ENCODE measurements around the gene RXRA. TPM values are rescaled to one million over a fixed set of nuclear protein-coding genes. Genes with fewer than 3 reads are reported as not detected.

RXRA gene
- polyA plus RNA-seq, 1 of the 3 experiments (the other 2 are of a cell fraction): 7.6 TPM

DNA sequence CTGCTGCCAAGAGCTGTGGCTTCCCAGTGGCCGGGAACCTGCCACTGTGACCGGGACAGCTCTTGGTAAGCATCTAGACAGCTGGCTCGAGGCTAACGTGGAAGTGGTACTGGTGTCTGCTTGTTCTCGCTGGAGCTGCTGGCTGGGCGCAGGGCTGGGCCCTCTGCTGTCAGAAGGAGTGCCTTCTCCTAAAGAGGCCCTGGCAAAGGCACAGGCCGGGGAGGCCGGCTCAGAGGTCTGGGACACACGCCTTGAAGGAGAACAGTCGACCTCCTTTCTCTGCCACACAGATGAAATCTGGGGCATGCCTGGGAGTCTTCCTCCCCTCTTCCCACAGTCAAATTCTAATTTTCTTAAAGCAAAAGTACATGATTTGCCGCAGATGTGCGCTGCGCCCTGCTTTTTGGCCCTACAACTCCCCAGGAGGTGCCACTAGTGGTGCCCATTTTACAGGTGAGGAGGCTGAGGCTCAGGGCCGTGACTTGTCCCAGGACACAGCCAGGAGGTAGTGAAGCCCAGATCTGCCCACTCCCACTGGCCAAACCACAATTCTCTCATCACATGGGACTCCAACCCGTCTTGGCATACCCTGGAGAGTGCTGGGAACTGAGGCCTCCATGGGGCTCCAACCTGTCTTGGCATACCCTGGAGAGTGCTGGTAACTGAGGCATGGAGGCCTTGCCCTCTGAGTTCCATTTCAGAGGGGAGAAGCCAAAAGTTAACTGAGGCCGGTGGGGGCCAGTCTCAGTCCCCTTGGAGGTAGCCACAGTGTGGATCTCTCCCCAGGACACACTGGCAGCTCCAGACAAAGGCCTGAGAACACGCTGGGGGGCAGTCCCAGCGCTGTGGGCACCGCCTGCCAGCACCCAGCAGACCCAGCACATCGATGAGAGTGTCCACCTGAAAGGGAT lies 12.0 kb upstream of the RXRA start:
- no peak for DNase-seq
- Histone ChIP-seq H2AFZ (ENCODE audit: low read depth) (no peak overlapping the region), H3K9me2 (no peaks in the 10 kb centered on the region), H3K4me1 (ENCODE audit: control insufficient read depth in 1 of 2, insufficient read depth in 2 of 2, low read depth in 1 of 2, low read length in 1 of 2) (peaks cover 26 to 30% of the 10 kb centered on the region in 2 experiments), H3K9ac (no peak overlapping the region), H3K9me3 (peaks cover 5% of the 10 kb centered on the region), H3K36me3 (replicated peaks in 1 of 2; ENCODE audit: control insufficient read depth in 1 of 2, insufficient read depth in 2 of 2, low read length in 1 of 2) (no peaks in the 10 kb centered on the region), H3K27me3 (ENCODE audit: insufficient read depth) (no peaks in the 10 kb centered on the region), H3F3A (replicated peaks; ENCODE audit: insufficient read depth) (peaks cover 7% of the 10 kb centered on the region), H3K27ac (ENCODE audit: low read depth in 2 of 2, low read length in 1 of 2) (no peak overlapping the region), H3K4me3 (ENCODE audit: low read depth in 2 of 2, low read length in 1 of 2) (no peak overlapping the region), H3K4me2 (no peak overlapping the region), H3K79me2 (ENCODE audit: insufficient read depth) (no peaks in the 10 kb centered on the region), H4K20me1 (ENCODE audit: insufficient read depth) (no peaks in the 10 kb centered on the region)
- TF ChIP-seq EP300 (IDR thresholded peaks at IDR 0.05; ENCODE audit: borderline replicate concordance in 1 of 2, low read depth in 1 of 2, low read length in 1 of 2) (no peak), POLR2AphosphoS5 (IDR thresholded peaks at IDR 0.05; ENCODE audit: low read depth, low read length) (no peak), JUND (IDR thresholded peaks at IDR 0.05) (no peak), GABPA (IDR thresholded peaks at IDR 0.05; ENCODE audit: low read depth) (no peak), MAX (IDR thresholded peaks at IDR 0.05; ENCODE audit: low read depth) (no peak), NRF1 (IDR thresholded peaks at IDR 0.05; ENCODE audit: low read depth, low read length) (no peak), ZBTB33 (IDR thresholded peaks at IDR 0.05; ENCODE audit: borderline replicate concordance, low read depth) (no peak), MEF2A (IDR thresholded peaks at IDR 0.05; ENCODE audit: borderline replicate concordance, low read depth) (no peak), ELF1 (IDR thresholded peaks at IDR 0.05) (no peak)
- 94% methylated on average over 10 of the region's 20 CpGs for WGBS (ENCODE audit: low lambda C conversion rate)
- CTCF ChIA-PET: interaction anchor here (0.9 to 1.0 kb wide), 2 partner anchors 138 to 143 kb away, joined by 3 read pairs; no protein-coding TSS in a partner anchor
- POLR2A ChIA-PET: no interaction called here

DNA sequence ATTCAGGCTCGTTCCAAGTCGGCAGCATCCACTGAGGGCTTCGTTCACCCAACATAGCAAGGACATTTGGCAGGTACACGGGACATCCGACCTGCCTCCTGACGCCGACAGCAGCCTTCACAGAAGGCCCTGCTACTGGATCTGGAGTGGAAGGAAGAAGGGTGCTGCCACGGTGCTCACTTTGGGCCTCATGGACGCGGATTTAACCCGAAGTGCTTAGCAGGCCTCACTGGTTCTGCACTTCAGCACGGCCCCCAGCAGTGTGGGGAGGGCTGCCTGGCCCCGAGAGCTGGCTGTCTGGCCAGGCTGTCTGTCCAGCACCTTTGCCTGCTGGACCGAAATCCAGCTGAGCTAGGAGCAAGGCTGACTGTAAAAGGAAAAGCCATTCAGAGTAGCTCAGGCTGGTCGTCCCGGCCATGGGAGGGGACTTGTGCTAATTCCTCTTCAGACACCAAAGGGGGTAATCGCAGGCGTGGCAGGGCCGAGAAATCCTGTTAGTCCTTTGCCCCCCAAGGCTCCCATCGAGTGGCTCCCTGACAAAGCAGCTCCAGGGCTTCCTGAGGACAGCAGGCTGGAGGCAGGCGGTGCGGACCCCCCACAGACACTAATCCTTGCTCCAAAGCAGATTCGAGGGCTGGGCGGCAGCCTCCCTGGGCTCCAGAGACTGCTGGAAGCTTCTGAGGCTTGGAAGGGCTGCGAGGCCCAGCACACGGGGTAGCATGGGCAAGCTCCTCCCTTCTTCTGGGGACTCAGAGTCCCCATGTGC lies 11.1 kb upstream of the RXRA start:
- Histone ChIP-seq H3K79me2 (ENCODE audit: insufficient read depth) (no peaks in the 10 kb centered on the region), H3K27ac (ENCODE audit: low read depth in 2 of 2, low read length in 1 of 2) (no peak overlapping the region), H3K36me3 (replicated peaks in 1 of 2; ENCODE audit: control insufficient read depth in 1 of 2, insufficient read depth in 2 of 2, low read length in 1 of 2) (no peaks in the 10 kb centered on the region), H3K27me3 (ENCODE audit: insufficient read depth) (no peaks in the 10 kb centered on the region), H3K9me2 (no peaks in the 10 kb centered on the region), H2AFZ (ENCODE audit: low read depth) (no peak overlapping the region), H3K9me3 (peaks cover 5% of the 10 kb centered on the region), H3K4me3 (ENCODE audit: low read depth in 2 of 2, low read length in 1 of 2) (no peak overlapping the region), H4K20me1 (ENCODE audit: insufficient read depth) (no peaks in the 10 kb centered on the region), H3F3A (replicated peaks; ENCODE audit: insufficient read depth) (peaks cover 7% of the 10 kb centered on the region), H3K4me2 (no peak overlapping the region), H3K9ac (no peak overlapping the region), H3K4me1 (ENCODE audit: control insufficient read depth in 1 of 2, insufficient read depth in 2 of 2, low read depth in 1 of 2, low read length in 1 of 2) (peaks cover 30% of the 10 kb centered on the region in 2 experiments)
- ChIA-PET CTCF (interaction anchor here (1.0 kb wide), 1 partner anchor 11 kb away, joined by 3 read pairs; no protein-coding TSS in a partner anchor), POLR2A (no interaction called here)
- WGBS (ENCODE audit: low lambda C conversion rate): 84% methylated on average over 8 of the region's 26 CpGs
- no peak for DNase-seq
- TF ChIP-seq NFIC (IDR thresholded peaks at IDR 0.05; ENCODE audit: borderline replicate concordance) (no peak), CHD2 (IDR thresholded peaks at IDR 0.05; ENCODE audit: low read length, partially characterized antibody) (no peak), JUND (IDR thresholded peaks at IDR 0.05) (no peak), RXRA (IDR thresholded peaks at IDR 0.05; ENCODE audit: borderline replicate concordance, low read depth) (no peak), FOSL2 (IDR thresholded peaks at IDR 0.05; ENCODE audit: borderline replicate concordance, low read depth) (no peak), POLR2AphosphoS5 (IDR thresholded peaks at IDR 0.05; ENCODE audit: low read depth, low read length) (no peak), TCF12 (IDR thresholded peaks at IDR 0.05) (no peak), IRF3 (IDR thresholded peaks at IDR 0.05; ENCODE audit: low read depth, low read length) (no peak), RCOR1 (IDR thresholded peaks at IDR 0.05; ENCODE audit: low read length) (no peak), TEAD4 (IDR thresholded peaks at IDR 0.05; ENCODE audit: borderline replicate concordance, insufficient read depth) (no peak), RAD21 (IDR thresholded peaks at IDR 0.05; ENCODE audit: low read length) (no peak), CTCF (IDR thresholded peaks at IDR 0.05) (no peak), ELF1 (IDR thresholded peaks at IDR 0.05) (no peak), FOXJ3 (CRISPR knock-in tag; IDR thresholded peaks at IDR 0.05) (no peak)
- TF ChIP-seq, protein P1, sequence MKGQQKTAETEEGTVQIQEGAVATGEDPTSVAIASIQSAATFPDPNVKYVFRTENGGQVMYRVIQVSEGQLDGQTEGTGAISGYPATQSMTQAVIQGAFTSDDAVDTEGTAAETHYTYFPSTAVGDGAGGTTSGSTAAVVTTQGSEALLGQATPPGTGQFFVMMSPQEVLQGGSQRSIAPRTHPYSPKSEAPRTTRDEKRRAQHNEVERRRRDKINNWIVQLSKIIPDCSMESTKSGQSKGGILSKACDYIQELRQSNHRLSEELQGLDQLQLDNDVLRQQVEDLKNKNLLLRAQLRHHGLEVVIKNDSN (IDR thresholded peaks at IDR 0.05; ENCODE audit: borderline replicate concordance, low read depth): no peak
